ENCODE results near the gene TSHR. TPM values are rescaled to one million over a fixed set of nuclear protein-coding genes. Genes with fewer than 3 reads are reported as not detected.
A peak's percentile ranks its signal among the peaks of the same experiment; 100 is the strongest.
"Not testable (repeated sequence)": the region's sequence is repeated elsewhere in the genome, so short reads cannot be mapped to it uniquely, and the experiment has no call there.

The TSHR gene
- total RNA-seq, 4 donors from 2014 or later: not detected

DNA sequence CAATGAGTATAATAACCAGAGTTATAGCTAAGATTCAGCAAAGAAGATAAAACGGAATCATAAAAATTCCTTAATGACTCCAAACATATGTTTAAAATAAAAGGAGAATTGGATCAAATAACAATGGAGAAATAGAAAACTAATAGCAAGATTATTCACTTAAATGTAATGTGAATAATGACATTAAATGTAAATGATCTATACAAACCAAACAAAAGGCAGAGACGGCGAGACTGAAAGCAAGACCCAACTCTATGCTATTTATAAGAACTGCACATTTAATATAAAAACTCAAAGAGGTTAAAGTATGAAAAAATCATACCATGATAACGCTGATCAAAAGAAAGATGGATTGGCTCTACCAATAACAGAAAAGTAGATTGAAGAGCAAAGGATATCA, 3.9 kb upstream of the TSHR start:
- Histone ChIP-seq H3K27me3 (peaks cover 6% of the 10 kb centered on the region), H3K4me1 (peaks cover 13% of the 10 kb centered on the region), H3K4me3 (no peak overlapping the region), H3K9me3 (no peaks in the 10 kb centered on the region), H3K36me3 (no peaks in the 10 kb centered on the region), H3K27ac (no peak overlapping the region)
- no peak for DNase-seq (ENCODE audit: low spot score in 2 of 2)
- 85% methylated on average over 4 of the region's 4 CpGs for WGBS
- TF ChIP-seq EP300 (IDR thresholded peaks at IDR 0.05) (no peak), POLR2A (IDR thresholded peaks at IDR 0.05) (no peak)

- WGBS: 88% methylated on average over 18 of the region's 18 CpGs
- not testable (repeated sequence) for H3K27ac ChIP-seq; H3K9me3 ChIP-seq; H3K27me3 ChIP-seq; H3K4me3 ChIP-seq; DNase-seq (ENCODE audit: low spot score in 2 of 2); H3K36me3 ChIP-seq
- peaks cover 13% of the 10 kb centered on the region for H3K4me1 ChIP-seq
Measured at GRCh38 chr14:80953211-80953610, 2.2 kb upstream of the TSHR start.

GRCh38 chr14:80954687-80955299, 628 bp upstream of the TSHR start:
- H3K9me3 ChIP-seq: no peaks in the 10 kb centered on the region
- TF ChIP-seq EP300 (IDR thresholded peaks at IDR 0.05) (no peak), CTCF (IDR thresholded peaks at IDR 0.05) (peak; percentile 73 to 75), POLR2AphosphoS5 (IDR thresholded peaks at IDR 0.05) (no peak), POLR2A (IDR thresholded peaks at IDR 0.05) (no peak)
- peaks cover 9% of the 10 kb centered on the region for H3K4me1 ChIP-seq
- H3K27me3 ChIP-seq: peaks cover 6% of the 10 kb centered on the region
- under 1% methylated on average over 21 of the region's 29 CpGs for WGBS
- H3K36me3 ChIP-seq: no peaks in the 10 kb centered on the region
- peak overlapping the region; percentile 62 for H3K4me3 ChIP-seq
- DNase-seq (ENCODE audit: low spot score in 2 of 2): peak; percentile 84 to 86
- no peak overlapping the region for H3K27ac ChIP-seq

- WGBS: 87% methylated on average over 2 of the region's 2 CpGs
- no peak overlapping the region for H3K27ac ChIP-seq
- H3K27me3 ChIP-seq: peaks cover 6% of the 10 kb centered on the region
- no peak overlapping the region for H3K4me3 ChIP-seq
- TF ChIP-seq POLR2AphosphoS5 (IDR thresholded peaks at IDR 0.05): no peak
- no peak for TF ChIP-seq POLR2A (IDR thresholded peaks at IDR 0.05)
- H3K36me3 ChIP-seq: no peaks in the 10 kb centered on the region
- no peak for DNase-seq (ENCODE audit: low spot score in 2 of 2)
- peaks cover 12% of the 10 kb centered on the region for H3K4me1 ChIP-seq
- H3K9me3 ChIP-seq: no peaks in the 10 kb centered on the region
Measured at GRCh38 chr14:80956102-80956501, 681 bp downstream of the TSHR start.

DNA sequence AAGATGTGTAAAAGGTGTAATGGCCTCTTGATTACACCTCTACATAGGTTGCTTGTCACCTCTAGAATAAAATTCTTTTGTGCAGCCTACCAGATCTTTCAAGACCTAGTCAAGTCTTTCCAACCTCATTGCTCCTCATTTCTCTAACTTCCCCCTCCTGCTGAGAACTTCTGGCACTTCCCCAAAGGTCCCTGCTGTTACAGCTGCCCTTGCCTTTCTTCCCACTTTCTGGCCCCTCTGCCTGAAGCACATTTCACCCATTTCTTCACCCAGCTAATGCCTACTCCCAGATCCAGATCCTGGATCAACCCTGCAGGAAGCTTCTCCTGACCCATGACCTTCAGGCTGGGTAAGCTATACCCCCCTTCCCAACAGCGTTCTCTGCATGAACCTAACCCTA, 1.5 kb downstream of the TSHR start:
- no peaks in the 10 kb centered on the region for H3K36me3 ChIP-seq
- H3K27ac ChIP-seq: no peak overlapping the region
- peaks cover 6% of the 10 kb centered on the region for H3K27me3 ChIP-seq
- peaks cover 12% of the 10 kb centered on the region for H3K4me1 ChIP-seq
- TF ChIP-seq POLR2A (IDR thresholded peaks at IDR 0.05): no peak
- no peak for DNase-seq (ENCODE audit: low spot score in 2 of 2)
- WGBS: 80% methylated on average over 1 of the region's 1 CpG
- H3K4me3 ChIP-seq: no peak overlapping the region
- no peaks in the 10 kb centered on the region for H3K9me3 ChIP-seq

DNA sequence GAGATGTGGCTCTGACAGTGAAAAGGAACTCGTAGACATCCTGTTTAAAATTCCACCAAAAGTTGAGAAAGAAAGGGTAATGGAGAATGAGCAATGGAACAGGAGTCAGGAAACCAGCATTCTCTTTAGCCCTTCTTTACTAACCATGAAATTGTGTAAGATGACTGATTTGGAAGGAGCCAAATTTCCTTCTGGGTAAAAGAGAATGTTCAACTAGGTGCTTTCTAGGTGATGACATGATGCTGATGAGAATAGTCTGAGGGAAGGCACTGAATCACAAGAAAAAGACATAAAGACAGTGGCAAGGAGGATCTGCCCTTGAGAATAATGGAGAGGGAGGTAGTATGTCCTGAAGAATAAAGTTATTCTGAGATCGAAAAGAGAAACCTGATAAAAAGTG, 2.2 kb downstream of the TSHR start:
- Histone ChIP-seq H3K36me3 (no peaks in the 10 kb centered on the region), H3K27me3 (peaks cover 6% of the 10 kb centered on the region), H3K4me1 (peaks cover 12% of the 10 kb centered on the region), H3K4me3 (no peak overlapping the region), H3K27ac (no peak overlapping the region), H3K9me3 (no peaks in the 10 kb centered on the region)
- DNase-seq (ENCODE audit: low spot score in 2 of 2): no peak
- TF ChIP-seq POLR2AphosphoS5 (IDR thresholded peaks at IDR 0.05) (no peak), POLR2A (IDR thresholded peaks at IDR 0.05) (no peak), CTCF (IDR thresholded peaks at IDR 0.05) (no peak), EP300 (IDR thresholded peaks at IDR 0.05) (no peak)
- 89% methylated on average over 2 of the region's 2 CpGs for WGBS

DNA sequence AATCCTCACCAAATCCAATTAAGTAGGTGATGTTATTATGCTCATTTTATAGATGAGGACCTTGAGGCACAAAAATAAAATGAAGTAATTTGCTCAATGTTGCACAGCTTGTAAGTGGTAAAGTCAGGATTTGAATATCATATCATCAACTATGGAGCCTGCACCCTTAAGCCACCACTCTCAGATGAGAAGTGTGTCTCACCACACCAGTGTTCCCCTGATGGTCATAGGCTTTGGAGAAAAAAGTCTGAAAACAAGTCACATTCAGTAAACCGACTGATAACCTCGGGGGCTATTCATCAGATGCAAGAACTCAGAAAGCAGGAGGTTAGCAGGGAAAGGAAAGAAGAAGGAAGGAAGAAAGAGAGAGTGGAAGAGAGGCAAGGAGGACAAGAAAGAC, 2.8 kb downstream of the TSHR start:
- H3K36me3 ChIP-seq: no peaks in the 10 kb centered on the region
- DNase-seq (ENCODE audit: low spot score in 2 of 2): no peak
- no peaks in the 10 kb centered on the region for H3K9me3 ChIP-seq
- H3K4me3 ChIP-seq: no peak overlapping the region
- H3K27me3 ChIP-seq: peaks cover 6% of the 10 kb centered on the region
- TF ChIP-seq POLR2A (IDR thresholded peaks at IDR 0.05): no peak
- TF ChIP-seq EP300 (IDR thresholded peaks at IDR 0.05): no peak
- no peak for TF ChIP-seq CTCF (IDR thresholded peaks at IDR 0.05)
- no peak for TF ChIP-seq POLR2AphosphoS5 (IDR thresholded peaks at IDR 0.05)
- WGBS: 83% methylated on average over 2 of the region's 2 CpGs
- no peak overlapping the region for H3K27ac ChIP-seq
- peaks cover 12% of the 10 kb centered on the region for H3K4me1 ChIP-seq

All from suprapubic skin (tissue), 4 donors.